BJ (cell line): ENCODE measurements around the gene DSC3. TPM values are rescaled to one million over a fixed set of nuclear protein-coding genes. Genes with fewer than 3 reads are reported as not detected.

ENCODE experiments used
- CTCF ChIA-PET: fragments of 350-600 bp; formaldehyde crosslinking; extraction: SDS; loops from one replicate; lab custom pipeline; 2021; ENCODE audit warnings: antibody characterized with exemption, inconsistent platforms; lab: Yijun Ruan, JAX
- POLR2A ChIA-PET: fragments of 300-600 bp; sonication (Branson Sonifier 250); formaldehyde crosslinking; extraction: SDS; loops from one replicate; lab custom pipeline; 2021; ENCODE audit warnings: antibody characterized with exemption; lab: Charles Lee
- DNase-seq: peaks from one replicate; pipeline ENCODE4 v3.0.0-alpha.2; 2011; ENCODE audit warnings: low read depth
- H3K27me3 ChIP-seq: 2 replicates; pipeline ENCODE4 v1.6.0; 2011; ENCODE audit warnings: low read length; ENCODE audit not compliant: control insufficient read depth, insufficient read depth
- H3K36me3 ChIP-seq: 2 replicates; pipeline ENCODE4 v1.5.1; 2011; ENCODE audit warnings: low read length; ENCODE audit not compliant: control insufficient read depth, insufficient read depth
- H3K4me3 ChIP-seq: 2 replicates; pipeline ENCODE4 v1.5.1; 2011; ENCODE audit warnings: low read depth, mild to moderate bottlenecking, control low read depth, low read length
- CTCF ChIP-seq: IDR thresholded peaks from 2 replicates; pipeline ENCODE4 v1.5.1; 2011; ENCODE audit warnings: low read depth, mild to moderate bottlenecking, control low read depth, inconsistent platforms, low read length, moderate library complexity; ENCODE audit not compliant: insufficient read depth
- polyA plus RNA-seq: library from polyadenylated mRNA; depleted of rRNA; stranded (reverse); fragments of >200 nt; gene quantifications from 2 replicates; pipeline ENCODE4 v1.2.3, GENCODE V29; 2011

The DSC3 gene
- polyA plus RNA-seq, 1 experiment, result not detected

DNA sequence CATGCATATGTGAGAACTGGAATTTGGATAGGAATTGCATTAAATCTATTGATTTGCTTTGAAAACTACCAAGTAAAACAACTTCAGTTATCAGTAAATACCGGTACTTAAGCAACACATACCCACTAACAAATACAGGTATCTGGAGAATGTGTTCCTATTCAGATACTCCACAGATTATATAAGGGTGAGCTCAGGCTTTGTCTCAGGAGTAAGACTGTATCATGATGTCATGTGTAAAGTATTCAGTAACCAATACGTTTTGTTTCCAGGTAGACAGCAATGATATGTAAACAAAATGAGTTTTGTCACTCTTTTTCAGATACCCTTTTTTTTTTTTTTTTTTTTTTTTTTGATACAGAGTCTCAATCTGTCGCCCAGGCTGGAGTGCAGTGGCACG is 74.8 kb downstream of the DSC3 start:
- ChIA-PET CTCF (no interaction called here), POLR2A (no interaction called here)
- TF ChIP-seq CTCF, result no peak
- DNase-seq, result no peak
- Histone ChIP-seq H3K36me3 (no peaks in the 10 kb centered on the region), H3K27me3 (no peaks in the 10 kb centered on the region), H3K4me3 (no peak overlapping the region)

GRCh38 chr18:30965237-30965636 is 77.3 kb downstream of the DSC3 start:
- CTCF ChIA-PET, result no interaction called here
- no peak for DNase-seq
- POLR2A ChIA-PET, result no interaction called here
- no peaks in the 10 kb centered on the region for H3K36me3 ChIP-seq
- no peaks in the 10 kb centered on the region for H3K27me3 ChIP-seq
- no peak for TF ChIP-seq CTCF
- H3K4me3 ChIP-seq, result no peak overlapping the region

DNA sequence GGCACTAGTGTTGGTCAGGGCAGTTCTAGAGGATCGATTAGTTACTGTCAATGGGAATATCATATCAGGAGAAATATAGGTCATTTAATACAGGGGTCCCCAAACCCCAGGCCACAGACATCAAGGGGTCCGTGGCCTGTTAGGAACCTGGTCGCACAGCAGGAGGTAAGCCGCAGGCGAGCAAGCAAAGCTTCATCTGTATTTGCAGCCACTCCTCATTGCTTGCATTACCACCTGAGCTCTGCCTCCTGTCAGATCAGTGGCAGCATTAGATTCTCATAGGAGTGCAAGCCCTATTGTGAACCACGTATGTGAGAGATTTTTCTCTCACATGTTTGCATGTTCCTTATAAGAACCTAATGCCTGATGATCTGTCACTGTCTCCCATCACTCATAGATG is 81.9 kb downstream of the DSC3 start:
- Histone ChIP-seq H3K4me3 (no peak overlapping the region), H3K27me3 (no peaks in the 10 kb centered on the region), H3K36me3 (no peaks in the 10 kb centered on the region)
- ChIA-PET CTCF (no interaction called here), POLR2A (no interaction called here)
- TF ChIP-seq CTCF, result no peak
- DNase-seq, result no peak

DNA sequence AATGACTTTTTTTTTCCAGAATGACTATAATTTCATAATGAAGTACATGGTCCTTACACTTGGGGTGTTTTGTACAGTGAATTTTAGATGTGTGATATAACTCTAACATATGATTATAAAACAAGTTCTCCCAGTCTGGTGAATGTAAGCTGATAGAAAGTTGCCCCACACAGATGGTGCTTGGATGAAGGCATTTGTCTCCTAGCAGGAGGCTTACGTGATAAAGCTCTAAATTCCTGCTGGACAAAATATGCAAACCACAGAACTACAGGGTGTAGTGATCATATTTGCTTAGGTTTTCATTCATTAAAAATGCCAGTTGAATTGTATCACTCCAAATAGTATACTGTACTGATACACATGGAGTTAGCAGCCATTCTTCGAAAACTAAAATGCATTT is 85.5 kb downstream of the DSC3 start:
- CTCF ChIA-PET, result no interaction called here
- DNase-seq, result no peak
- POLR2A ChIA-PET, result no interaction called here
- H3K27me3 ChIP-seq, result no peaks in the 10 kb centered on the region
- TF ChIP-seq CTCF, result no peak
- H3K36me3 ChIP-seq, result no peaks in the 10 kb centered on the region
- H3K4me3 ChIP-seq, result no peak overlapping the region

DNA sequence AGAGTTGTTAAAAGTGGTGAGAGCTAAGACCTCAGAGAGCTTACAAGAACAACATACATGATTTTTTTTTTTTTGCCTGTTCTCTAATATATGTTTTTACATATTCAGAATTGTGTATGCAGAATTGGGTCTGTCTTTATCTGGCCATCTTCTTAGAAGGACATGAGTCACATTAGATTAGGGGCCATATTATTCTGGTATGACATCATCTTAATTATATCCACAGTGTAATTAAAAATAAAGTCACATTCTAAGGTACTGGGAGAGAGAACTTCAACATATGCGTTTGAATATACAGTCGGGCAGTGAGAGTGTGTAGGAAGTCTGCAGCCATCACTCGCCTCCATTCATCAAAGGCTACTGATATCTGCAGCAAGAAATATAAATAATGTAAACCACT is 88.3 kb downstream of the DSC3 start:
- no peak for DNase-seq
- Histone ChIP-seq H3K4me3 (no peak overlapping the region), H3K27me3 (no peaks in the 10 kb centered on the region), H3K36me3 (no peaks in the 10 kb centered on the region)
- CTCF ChIA-PET, result interaction anchor here (0.6 kb wide), 3 partner anchors 12 to 19 kb away, joined by 3 to 4 read pairs (median 4); no protein-coding TSS in a partner anchor
- POLR2A ChIA-PET, result no interaction called here
- TF ChIP-seq CTCF, result no peak
